Omental fat pad (tissue), 4 donors: ENCODE measurements around the gene MAPK4. TPM values are rescaled to one million over a fixed set of nuclear protein-coding genes. Genes with fewer than 3 reads are reported as not detected.
"Not testable (repeated sequence)": the region's sequence is repeated elsewhere in the genome, so short reads cannot be mapped to it uniquely, and the experiment has no call there.

Experiments
- ATAC-seq: fragments of 150-250 bp; one replicate; pipeline ENCODE4 v1.9.1; 2016; ENCODE audit warnings: mild to moderate bottlenecking, moderate library complexity; ENCODE audit not compliant: low FRiP score
- DNase-seq: peaks from one replicate; pipeline ENCODE4 v3.0.0-alpha.2; 2019; ENCODE audit warnings: low spot score
- total RNA-seq, 4 donors: library from RNA; depleted of rRNA; stranded (reverse); fragments of >200 nt; gene quantifications; one replicate each; pipeline ENCODE4 v1.1.0, GENCODE V29; 2016
- TF ChIP-seq, protein P1 (sequence below), 3 donors: fragments of 450-650 bp; IDR thresholded peaks; one replicate each; pipeline ENCODE4 v1.5.1; 2016 to 2017; ENCODE audit warnings: antibody characterized with exemption in 3 of 3, mild to moderate bottlenecking in 3 of 3, moderate library complexity in 2 of 3

The MAPK4 gene
- total RNA-seq, 4 donors from 2014 or later = 0.12 to 0.28 TPM; not detected in 2

- DNase-seq (no peak), ATAC-seq (no peak)
- TF ChIP-seq, protein P1, sequence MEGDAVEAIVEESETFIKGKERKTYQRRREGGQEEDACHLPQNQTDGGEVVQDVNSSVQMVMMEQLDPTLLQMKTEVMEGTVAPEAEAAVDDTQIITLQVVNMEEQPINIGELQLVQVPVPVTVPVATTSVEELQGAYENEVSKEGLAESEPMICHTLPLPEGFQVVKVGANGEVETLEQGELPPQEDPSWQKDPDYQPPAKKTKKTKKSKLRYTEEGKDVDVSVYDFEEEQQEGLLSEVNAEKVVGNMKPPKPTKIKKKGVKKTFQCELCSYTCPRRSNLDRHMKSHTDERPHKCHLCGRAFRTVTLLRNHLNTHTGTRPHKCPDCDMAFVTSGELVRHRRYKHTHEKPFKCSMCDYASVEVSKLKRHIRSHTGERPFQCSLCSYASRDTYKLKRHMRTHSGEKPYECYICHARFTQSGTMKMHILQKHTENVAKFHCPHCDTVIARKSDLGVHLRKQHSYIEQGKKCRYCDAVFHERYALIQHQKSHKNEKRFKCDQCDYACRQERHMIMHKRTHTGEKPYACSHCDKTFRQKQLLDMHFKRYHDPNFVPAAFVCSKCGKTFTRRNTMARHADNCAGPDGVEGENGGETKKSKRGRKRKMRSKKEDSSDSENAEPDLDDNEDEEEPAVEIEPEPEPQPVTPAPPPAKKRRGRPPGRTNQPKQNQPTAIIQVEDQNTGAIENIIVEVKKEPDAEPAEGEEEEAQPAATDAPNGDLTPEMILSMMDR (IDR thresholded peaks at IDR 0.05) = no peak
These were observed 146.3 kb downstream of the MAPK4 start for GRCh38 chr18:50706199-50706598.

GRCh38 chr18:50706651-50707050 is 146.8 kb downstream of the MAPK4 start:
- ATAC-seq (no peak), DNase-seq (no peak)
- TF ChIP-seq, protein P1 (IDR thresholded peaks at IDR 0.05) = no peak

- ATAC-seq, DNase-seq: not testable (repeated sequence)
These were observed 147.4 kb downstream of the MAPK4 start for GRCh38 chr18:50707297-50707696.

GRCh38 chr18:50707855-50708469 is 148.1 kb downstream of the MAPK4 start:
- ATAC-seq (no peak), DNase-seq (no peak)
- TF ChIP-seq, protein P1 (IDR thresholded peaks at IDR 0.05) = no peak

- TF ChIP-seq, protein P1 (IDR thresholded peaks at IDR 0.05) = no peak
- ATAC-seq (no peak), DNase-seq (no peak)
These were observed 149.3 kb downstream of the MAPK4 start for GRCh38 chr18:50709193-50709592.

DNA sequence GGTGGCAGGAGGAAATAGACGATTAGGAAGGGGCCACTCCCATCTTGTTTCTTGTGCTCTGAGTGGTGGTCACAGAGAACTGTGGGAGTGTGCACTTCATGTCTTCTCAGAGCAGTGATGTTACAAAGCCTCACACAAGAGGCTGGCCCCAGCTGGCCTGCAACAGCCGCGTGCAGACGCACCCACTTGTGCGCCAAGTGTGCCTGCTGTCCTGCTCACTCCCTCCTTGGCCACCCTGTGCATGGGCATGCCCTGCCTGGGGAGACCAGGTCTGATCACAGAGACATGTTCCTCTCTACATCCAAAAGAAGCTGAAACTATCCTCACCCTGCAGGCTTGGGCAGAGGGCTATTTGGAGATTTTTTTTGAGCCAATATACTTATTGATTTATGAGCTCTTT is 151.5 kb downstream of the MAPK4 start:
- DNase-seq = no peak
- ATAC-seq = no peak
- TF ChIP-seq, protein P1 (IDR thresholded peaks at IDR 0.05) = no peak

DNA sequence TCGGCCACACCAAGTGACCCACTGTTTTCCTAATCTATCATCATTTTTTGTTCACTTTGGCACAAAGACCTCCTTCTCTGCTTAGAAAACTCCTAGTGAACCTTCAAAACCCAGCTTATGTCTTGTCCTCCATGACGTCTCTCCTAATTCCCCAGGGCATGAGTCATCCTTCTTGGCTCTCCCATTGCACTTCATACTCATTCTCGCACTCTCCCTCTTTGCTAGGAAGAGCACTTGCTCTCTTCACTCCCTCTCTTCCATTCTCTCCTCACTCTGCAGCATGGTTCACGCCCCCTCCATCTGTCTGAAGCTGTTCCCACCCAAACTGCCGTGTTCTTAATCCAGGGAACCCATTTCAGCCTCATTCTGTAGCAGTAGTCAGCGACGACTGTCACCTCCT is 156.0 kb downstream of the MAPK4 start:
- DNase-seq (no peak), ATAC-seq (no peak)
- TF ChIP-seq, protein P1 (IDR thresholded peaks at IDR 0.05) = no peak
